SIG-M5 treated with dmso at 0.1 percent for 504 hours (cell line): ENCODE measurements around the gene DNM3.

ENCODE experiments used
- DNase-seq: peaks from one replicate; lab custom pipeline; 2025; ENCODE audit not compliant: unreplicated experiment; lab: John Stamatoyannopoulos, UW

DNM3 gene

DNA sequence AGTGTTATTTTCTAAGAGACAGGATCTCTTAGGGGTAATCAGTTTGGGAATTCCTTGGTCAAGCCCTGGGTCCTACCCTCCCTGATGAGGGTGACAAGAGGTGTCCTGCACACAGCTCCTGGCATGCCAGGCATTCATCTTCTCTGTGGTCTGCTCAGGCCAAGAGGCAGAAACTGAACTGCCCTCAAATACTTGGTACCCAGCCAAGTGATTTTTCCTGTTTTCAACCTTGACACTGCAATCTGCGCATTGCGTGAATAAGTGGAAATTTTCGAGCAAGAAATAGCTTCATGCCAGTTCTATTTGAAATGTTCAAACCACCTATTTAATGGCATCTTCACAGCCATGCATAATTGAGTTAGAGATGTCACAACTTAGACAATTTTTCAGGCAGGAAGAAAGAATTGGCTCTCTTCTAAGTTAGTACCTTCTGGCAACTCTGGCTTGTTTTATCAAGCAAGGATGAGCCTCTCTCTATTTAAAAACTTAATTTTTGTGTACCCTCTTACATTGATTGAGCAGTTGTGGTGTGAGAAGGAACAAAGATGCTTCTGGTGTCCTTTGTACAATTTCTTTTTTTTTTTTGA, 27.0 kb downstream of the DNM3 start:
- DNase-seq, result no peak

DNA sequence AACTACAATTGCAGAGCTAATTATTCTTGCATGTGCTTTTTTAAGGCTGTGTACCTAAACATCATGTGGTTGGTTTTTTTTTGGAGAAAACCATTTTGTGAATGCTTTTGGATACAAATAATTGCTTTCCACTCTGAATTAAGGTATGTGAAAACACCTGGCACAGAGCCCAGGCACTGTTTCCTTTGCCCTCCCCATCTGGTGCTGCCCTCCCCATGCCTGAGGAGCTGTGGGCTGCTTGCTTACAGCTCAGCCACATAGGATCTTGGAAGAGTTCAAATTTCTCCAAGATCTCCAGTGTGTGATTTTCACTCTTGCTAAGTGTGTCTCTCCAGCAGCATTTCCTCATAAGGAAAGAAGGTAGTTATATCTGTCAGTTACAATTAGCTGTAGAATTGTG, 27.8 kb downstream of the DNM3 start:
- DNase-seq, result no peak

- DNase-seq, result no peak
Observed at GRCh38 chr1:171871848-171872247, 30.6 kb downstream of the DNM3 start.

- no peak for DNase-seq
Observed at GRCh38 chr1:171872430-171872829, 31.1 kb downstream of the DNM3 start.

GRCh38 chr1:171873664-171874063, 32.4 kb downstream of the DNM3 start:
- DNase-seq, result no peak

GRCh38 chr1:171877701-171878100, 36.4 kb downstream of the DNM3 start:
- no peak for DNase-seq

- DNase-seq, result no peak
Observed at GRCh38 chr1:171879556-171879955, 38.3 kb downstream of the DNM3 start.

DNA sequence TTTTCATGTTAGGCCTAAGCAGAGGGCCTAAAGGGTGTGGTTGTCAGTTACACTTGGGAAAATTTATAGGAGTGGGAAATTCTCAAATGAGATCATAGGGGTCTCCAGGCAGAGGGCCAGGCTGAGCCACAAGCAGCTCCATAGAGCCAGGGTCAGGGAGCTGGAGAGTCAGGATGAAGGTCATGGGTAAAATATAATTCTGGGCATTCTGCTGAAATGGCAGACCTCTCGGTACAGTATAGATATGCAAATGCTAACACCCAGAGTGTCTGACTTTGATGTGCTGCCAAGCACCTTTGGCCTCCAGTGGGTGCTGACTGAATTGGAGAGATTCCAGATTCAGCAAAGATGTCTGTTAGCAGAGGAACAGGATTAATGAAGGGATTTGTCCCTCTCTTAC, 40.1 kb downstream of the DNM3 start:
- DNase-seq, result no peak

DNA sequence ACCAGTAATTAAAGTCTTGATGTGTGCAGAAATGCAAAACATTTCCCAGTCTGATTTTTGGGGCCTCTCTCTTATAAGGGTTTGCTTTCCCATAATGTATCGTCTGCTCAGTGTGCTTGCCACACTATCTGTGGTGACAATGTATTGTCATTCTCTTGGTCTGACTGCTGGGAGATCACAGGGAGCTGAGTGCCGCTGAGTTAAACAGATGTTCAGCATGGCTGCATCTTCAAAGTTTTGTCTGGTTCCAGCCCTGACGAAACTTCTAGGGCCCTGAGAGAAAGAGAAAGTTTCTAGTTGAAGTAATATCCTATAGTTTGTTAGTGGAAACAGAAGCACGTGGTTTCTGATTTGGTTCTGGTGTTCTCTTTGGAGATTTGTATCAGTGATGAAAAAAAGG, 42.6 kb downstream of the DNM3 start:
- DNase-seq, result no peak

- DNase-seq, result no peak
Observed at GRCh38 chr1:171884475-171884874, 43.2 kb downstream of the DNM3 start.

DNA sequence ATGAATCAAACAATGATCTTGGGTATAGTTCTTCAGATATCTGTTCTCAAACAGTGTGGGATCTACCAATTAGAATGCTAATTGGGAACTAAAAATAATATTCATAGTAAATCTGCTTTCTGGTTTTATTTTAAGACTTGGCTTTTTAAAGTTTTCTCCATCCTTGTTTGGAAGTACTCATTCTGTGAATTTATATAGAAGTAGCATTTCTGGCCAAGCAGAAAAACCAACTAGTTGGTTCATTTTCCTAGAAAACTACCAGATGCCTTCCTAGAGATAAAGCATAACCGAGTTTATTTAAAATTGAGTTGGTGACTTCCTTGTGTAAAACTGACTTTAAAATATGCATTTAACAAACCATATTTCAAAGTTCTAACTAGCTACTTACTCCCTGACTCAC, 48.8 kb downstream of the DNM3 start:
- DNase-seq, result no peak

DNA sequence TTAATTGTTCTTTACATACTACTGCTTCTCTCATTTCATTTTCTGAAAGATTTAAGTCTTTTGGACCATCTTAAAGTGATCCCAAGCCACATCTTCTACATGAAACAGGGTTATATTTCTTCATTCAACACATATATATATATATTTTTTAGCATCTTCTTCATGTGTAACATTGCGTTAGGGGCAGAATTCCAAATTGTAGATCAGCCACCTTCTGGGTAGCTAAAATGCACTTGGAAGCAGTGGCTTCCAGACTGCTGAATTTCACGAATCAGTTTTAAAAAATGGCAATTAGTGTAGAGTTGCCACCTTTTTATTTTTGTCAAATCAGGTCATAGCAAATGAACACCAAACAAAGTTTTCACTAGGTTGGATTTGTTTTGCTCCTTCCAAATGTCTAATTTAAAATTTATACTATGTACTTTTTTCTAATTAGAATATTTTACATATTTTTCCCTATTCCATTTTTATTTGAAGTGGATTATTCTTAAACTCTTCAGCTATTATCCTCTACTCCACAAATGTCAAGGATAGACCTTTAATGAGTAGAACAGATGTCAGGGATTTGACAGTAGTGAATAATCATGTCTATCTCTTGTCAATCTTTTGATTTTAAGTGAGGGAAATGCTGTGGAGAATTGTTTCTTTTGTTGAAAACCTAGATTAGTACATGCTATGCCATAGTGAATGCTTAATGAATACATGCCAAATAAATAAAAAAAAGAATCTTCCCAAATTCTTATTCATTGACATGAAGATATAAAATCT, 55.8 kb downstream of the DNM3 start:
- no peak for DNase-seq

DNA sequence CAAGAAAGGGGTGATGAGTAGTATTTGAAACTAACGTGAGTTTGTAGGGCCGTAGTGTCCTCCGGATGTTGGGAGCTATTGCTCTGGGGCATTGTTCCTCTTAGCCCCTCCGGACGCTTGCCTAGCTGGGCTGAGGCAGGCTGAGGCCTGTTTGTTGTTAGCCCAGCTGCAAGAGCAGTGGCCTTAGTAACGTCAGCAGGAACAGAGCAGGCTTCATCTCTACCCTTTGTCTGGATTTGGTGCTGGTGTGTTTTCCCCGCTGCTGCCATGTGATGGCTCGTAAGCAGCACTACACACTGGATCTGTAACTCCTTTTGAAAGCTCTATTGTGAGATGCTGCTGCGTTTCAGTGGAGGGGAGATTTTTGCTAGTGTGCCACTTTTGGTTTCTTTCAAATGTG, 57.6 kb downstream of the DNM3 start:
- DNase-seq, result no peak

GRCh38 chr1:171899838-171900237, 58.5 kb downstream of the DNM3 start:
- no peak for DNase-seq

- DNase-seq, result no peak
Observed at GRCh38 chr1:171901245-171901644, 59.9 kb downstream of the DNM3 start.

GRCh38 chr1:171902527-171902926, 61.2 kb downstream of the DNM3 start:
- no peak for DNase-seq

GRCh38 chr1:171904778-171905450, 63.6 kb downstream of the DNM3 start:
- DNase-seq, result no peak

DNA sequence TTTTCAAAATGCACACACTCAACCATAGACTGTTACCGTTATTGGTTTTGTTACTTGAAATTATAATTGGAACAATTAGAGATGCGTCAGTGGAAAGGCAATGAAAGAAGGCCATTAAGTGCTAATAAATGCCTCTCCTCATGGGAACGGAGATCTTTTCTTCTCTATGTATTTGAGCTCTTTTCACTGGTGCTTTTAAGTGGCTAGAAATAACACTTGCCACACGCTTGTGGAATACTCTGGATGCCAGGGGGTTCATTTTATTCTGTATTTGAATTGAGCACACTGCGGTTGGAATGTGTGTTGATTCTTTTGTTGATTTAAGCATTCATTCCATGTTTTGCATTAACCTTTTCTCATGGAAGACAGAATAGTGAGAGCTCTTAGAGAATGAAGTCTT, 68.4 kb downstream of the DNM3 start:
- DNase-seq, result no peak

DNA sequence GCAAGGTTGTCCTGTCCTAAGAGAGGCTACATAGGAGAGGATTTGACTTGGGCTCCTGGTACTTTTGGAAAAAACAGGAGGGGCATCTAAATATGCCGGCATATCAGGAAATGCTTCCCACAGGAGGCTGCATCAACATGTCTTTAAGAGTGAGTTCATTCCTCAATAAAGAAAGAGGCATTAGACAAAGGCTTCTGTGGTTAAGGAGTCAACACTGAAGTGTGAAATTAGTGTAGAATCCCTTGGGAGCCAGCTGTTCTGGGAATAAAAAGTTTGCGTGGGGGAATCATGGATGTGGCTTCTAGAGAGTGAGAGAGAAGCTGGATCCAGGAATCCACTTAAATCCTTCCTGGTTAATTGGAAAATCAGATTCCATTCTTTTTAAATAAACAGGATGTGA, 69.5 kb downstream of the DNM3 start:
- DNase-seq, result no peak

- DNase-seq, result peak; percentile 4
Observed at GRCh38 chr1:171911506-171911905, 70.2 kb downstream of the DNM3 start.

DNA sequence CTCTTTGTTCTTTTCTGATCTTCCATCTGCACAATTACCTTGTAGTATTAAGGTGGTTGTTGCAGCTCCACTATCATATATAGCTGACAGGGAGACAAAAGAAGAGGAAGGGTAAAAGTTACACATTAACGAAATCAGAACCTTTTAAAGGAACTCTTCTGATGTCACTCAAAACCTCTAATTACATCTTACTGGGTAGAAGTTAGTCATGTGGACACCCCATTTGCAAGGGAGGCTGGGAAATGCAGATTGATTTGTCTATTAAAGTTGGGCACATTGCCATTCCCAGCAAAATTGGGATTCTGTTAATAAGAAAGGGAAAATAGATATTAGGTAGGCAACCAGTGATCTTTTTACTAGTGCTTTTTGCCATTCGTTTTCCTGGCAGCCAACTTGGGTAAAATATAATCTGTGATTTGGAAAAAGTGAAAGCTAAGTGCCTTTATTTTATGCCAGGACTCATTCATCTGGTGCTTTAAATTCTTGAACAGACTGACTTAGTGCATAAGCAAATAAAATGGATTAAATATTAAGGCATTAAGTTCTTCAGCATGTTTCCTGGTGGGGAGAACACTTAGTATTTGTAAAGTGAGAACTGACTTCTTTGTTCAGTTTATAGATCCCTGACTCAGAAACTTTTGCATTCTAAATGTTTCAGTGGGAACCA, 71.3 kb downstream of the DNM3 start:
- DNase-seq, result no peak

- DNase-seq, result no peak
Observed at GRCh38 chr1:171913385-171913784, 72.1 kb downstream of the DNM3 start.
